GM10847 (cell line): ENCODE measurements around the gene DDX59.

ENCODE experiments used
- POLR2A ChIP-seq: IDR thresholded peaks from 2 replicates; pipeline ENCODE4 v1.6.1; 2011; ENCODE audit not compliant: insufficient read length; ENCODE audit errors: extremely low read depth

Gene DDX59

DNA sequence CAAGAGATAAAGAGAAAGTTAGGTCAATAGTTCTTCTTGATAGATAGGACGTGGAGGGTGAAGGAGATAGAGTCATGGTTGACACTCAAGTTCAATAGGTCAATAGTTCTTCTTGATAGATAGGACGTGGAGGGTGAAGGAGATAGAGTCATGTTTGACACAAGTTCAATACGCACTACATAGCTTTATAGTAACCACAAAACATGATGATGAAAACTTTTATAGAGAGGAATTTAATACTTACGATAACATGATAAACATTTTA lies 5.8 kb upstream of the DDX59 start:
- no peak for TF ChIP-seq POLR2A

DNA sequence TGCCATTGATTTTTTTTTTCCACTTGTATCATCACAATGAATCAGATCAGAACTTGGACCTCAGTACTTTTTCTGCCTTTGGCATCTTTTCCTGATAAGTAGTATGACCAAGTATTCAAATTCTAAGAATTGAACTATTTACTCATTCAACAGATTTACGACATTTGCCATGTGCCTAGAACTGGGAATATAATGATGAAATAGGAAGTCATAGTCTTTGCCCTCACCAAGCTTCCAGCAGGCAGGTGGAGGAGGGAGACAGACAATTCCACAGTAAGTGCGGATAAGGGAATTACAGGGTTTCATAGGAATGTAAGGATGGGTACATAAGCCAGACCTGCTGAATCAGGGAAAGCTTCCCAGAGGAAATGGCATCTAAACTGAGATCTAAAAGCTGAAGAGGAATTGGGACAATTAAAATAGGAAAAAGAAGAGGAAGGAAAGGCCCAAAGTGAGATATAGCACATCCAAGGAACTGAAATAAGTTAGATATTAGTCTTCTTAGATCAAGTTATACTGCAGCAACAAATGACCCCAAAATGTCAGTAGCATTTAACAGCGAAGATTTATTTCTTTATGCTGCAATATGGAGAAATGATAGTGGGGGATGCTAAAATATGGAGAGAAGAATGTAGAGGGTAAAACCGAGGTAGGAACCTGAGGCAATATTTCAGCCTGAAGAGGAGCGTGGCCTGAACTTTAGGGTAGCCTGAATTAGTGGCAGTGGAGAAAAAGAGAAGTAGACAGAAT lies 5.3 kb upstream of the DDX59 start:
- no peak for TF ChIP-seq POLR2A

- no peak for TF ChIP-seq POLR2A
Measured at GRCh38 chr1:200673952-200674823, 4.5 kb upstream of the DDX59 start.

DNA sequence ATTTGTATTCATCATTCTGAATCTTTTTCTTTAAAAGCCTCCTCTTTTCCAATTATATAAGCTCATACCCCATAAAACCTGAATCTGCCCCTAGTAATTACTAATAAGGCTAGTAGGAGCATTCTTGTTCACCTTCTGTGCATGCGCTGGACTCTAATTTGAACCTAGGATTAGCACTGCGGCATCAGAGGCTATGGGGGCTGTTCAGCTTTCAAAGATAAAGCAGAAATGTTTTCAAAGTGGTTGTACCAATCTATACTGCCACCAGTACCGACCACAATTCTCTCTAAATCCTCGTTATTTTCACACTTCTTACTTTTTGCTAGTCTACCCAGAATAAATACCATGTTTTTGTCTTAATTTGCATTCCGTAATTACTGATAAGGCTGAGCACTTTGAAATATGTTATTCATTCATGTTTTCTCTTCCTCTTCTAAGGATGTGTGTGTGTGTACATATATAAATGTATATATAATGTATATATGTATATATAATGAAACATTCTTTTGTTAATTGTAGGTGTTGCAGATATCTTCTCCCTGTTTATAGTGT lies 1.6 kb upstream of the DDX59 start:
- TF ChIP-seq POLR2A, result no peak

- TF ChIP-seq POLR2A, result no peak
Measured at GRCh38 chr1:200670242-200671118, 773 bp upstream of the DDX59 start.

DNA sequence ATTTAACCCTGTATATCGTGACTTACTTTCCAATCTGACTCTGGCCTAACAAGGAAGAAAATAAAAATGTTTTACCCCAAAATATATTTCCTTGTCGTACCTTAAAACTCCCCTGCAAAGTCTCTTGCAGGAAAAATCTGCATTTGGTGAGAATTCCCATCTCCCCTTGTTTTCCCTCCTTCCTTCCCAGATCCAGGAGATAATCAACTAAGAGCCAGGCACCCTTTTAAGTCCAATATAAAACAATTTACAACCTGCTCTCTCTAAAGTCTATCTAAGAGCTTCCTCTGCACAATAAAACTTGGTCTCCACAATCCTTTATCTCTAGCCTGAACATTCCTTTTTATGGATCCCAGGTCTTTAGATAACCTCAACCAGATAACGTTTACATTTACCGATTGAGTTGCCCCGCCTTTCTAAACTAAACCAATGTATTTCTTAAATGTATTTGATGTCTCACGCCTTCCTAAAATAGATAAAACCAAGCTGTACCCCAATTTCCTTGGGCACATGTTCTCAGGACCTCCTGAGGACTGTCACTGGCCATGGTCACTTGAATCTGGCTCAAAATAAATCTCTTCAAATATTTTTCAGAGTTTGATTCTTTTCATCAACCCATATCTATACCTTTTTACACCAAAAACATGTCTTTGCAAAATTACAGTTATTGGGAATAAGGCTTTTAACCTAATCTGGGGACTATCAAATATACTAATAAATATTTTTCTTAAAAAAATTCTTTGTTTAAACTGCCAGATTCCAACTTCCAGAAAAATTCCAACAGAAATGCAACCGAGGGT lies 993 bp downstream of the DDX59 start:
- TF ChIP-seq POLR2A, result no peak

GRCh38 chr1:200666309-200666708 lies 3.4 kb downstream of the DDX59 start:
- no peak for TF ChIP-seq POLR2A

- TF ChIP-seq POLR2A, result no peak
Measured at GRCh38 chr1:200665861-200666260, 3.8 kb downstream of the DDX59 start.

- no peak for TF ChIP-seq POLR2A
Measured at GRCh38 chr1:200660719-200661118, 9.0 kb downstream of the DDX59 start.

DNA sequence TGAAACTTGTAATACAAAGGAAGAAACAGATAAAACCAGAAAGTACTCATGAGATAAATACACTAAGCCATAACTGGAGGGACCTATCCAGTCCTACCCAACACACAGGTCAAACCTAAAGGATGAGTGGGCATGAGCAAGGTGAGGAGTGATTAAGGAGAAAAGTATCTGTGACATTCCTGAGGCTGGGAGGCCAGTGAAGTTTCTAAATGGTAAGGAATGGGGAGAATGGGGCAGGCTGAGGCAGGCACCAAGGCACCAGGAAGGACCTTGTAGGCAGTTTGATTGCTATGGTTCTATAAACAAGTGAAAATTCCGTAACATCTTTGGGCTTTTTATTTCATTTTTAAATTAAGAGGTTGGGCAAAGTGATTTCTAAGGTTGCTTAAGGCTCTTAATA lies 10.4 kb downstream of the DDX59 start:
- no peak for TF ChIP-seq POLR2A

DNA sequence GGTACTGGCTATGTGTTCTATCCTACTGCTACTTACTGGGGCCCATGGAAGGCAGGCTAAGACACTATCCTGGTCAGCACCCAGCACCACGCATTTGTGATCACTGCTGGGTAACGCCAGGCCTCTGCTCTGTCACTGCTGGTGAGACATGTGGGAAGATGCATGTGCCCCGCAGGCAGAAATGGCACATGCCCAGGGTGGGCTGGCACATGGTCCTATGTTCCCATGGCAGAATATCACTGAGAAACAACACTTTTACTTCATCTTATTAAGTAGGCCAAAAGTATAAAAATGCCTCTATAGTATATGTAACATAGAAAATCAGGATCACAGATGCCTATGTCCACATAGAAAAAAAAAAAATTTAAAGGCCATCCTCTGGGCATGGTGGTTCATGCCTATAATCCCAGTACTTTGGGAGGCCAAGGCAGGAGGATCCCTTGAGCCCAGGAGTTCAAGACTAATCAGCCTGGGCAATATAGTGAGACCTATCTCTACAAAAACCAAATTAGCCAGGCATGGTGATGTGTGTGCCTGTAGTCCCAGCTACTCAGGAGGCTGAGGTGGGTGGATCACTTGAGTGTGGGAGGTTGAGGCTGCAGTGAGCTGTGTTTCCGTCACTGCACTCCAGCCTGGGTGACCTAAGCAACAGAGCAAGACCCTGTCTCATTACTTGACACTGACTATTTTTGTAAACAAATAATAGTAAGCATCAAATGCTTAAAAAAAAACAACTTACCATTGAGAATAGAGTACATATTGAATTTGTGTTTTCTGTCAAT lies 11.5 kb downstream of the DDX59 start:
- TF ChIP-seq POLR2A, result no peak

- TF ChIP-seq POLR2A, result no peak
Measured at GRCh38 chr1:200654660-200655059, 15.0 kb downstream of the DDX59 start.

- no peak for TF ChIP-seq POLR2A
Measured at GRCh38 chr1:200653022-200653462, 16.7 kb downstream of the DDX59 start.

DNA sequence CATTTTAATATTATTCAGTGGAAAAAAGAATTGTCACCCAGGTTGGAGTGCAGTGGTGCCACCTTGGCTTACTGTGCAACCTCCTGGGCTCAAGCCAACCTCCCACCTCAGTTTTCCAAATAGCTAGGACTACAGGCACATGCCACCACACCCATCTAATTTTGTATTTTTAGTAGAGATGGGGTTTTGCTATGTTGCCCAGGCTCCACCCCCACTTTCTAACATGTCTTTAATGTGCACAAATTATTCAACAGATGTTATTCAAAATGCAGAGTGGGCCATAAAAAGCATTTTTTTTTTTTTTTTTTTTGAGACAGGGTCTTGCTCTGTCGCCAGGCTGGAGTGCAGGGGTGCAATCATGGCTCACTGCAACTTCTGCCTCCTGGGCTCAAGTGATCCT lies 17.3 kb downstream of the DDX59 start:
- TF ChIP-seq POLR2A, result no peak
